ENCODE data around the gene ATP5MC2.
"Not testable (repeated sequence)": the region's sequence is repeated elsewhere in the genome, so short reads cannot be mapped to it uniquely, and the experiment has no call there.

Gene ATP5MC2

DNA sequence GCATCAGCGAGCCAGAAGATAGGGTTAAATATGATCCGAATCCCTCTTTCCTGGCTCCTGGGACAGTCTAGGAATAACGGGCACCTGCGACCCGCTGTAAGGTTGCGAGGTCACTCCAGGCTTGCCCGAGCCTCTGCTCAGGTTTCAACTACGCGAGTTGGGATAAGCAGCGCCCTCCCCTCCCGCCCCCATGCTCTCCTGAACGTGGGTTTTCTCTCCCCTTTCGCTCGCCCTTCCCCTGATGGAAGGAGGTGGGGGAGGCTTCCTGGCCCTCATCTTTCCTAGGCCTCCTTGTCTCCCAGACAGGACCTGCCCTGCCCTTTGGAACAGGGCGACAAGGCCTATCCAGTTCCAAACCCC, 753 bp upstream of the ATP5MC2 start:
- Mint-ChIP-seq H3K36me3 (peaks cover under 1% of the 10 kb centered on the region), H3K27ac (peak overlapping the region; percentile 75), H3K9me3 (no peaks in the 10 kb centered on the region), H3K27me3 (peaks cover 14% of the 10 kb centered on the region), H3K4me1 (peaks cover 16% of the 10 kb centered on the region), H3K4me3 (peak overlapping the region; percentile 80)
- ATAC-seq: no peak

DNA sequence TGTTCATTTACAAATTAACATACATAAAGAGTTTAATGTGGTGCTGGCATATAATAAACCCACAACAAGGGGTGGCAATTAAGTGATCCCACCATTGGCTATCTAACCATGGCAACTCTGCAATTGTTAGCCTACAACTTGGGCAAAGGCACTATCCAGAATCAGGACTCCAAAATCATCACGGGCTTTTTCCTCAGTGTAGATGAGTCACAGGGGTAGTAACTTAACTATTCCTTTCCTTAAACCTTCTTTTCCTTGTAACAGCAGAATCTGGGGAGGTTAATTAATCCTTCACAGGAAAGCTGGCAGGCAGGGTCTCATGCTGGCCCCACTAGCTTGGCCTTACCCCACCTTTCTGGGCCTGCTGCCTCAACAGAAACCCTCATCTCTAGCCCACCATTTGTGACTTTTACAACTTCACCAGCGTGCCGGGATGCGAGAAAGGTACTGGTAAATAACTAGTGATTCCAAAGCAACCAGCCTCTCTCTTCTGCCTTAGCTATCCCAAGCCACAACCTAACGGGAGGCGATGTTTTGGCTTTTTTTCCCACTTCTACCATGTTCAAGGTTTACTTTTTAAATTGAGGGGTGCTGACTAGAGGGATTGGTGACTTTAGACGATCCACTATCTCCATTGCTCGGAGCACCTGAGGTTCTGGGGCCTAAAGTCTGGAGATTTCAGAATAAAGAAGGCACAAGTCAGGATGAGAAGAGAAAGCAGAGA, 744 bp downstream of the ATP5MC2 start:
- Mint-ChIP-seq H3K4me3 (peak overlapping the region; percentile 80), H3K27me3 (peaks cover 14% of the 10 kb centered on the region), H3K4me1 (peaks cover 16% of the 10 kb centered on the region), H3K27ac (peak overlapping the region; percentile 75), H3K9me3 (no peaks in the 10 kb centered on the region), H3K36me3 (peaks cover 15% of the 10 kb centered on the region)
- ATAC-seq: no peak

DNA sequence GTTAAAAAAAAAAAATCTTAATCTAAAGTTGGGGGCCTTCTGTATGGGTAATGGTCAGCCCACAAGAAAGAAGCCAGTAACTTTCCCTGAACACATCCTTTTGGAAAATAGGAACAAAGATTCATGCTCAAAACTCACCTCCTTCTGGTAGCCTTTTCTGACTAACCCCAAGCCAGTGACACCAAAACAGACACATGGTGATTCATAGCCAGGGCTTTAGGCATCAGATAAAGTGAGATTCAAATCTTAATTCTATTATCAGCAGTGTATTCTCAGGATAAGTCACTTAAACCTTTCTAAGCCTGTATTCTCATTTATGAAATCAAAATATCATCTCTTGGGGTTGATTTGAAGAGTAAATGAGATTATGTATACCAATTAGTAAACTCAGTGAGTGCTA, 4.9 kb downstream of the ATP5MC2 start:
- no peak for ATAC-seq
- Mint-ChIP-seq H3K27me3 (no peaks in the 10 kb centered on the region), H3K36me3 (peaks cover 41% of the 10 kb centered on the region), H3K4me3 (no peak overlapping the region), H3K27ac (no peak overlapping the region), H3K9me3 (no peaks in the 10 kb centered on the region), H3K4me1 (peaks cover 8% of the 10 kb centered on the region)

DNA sequence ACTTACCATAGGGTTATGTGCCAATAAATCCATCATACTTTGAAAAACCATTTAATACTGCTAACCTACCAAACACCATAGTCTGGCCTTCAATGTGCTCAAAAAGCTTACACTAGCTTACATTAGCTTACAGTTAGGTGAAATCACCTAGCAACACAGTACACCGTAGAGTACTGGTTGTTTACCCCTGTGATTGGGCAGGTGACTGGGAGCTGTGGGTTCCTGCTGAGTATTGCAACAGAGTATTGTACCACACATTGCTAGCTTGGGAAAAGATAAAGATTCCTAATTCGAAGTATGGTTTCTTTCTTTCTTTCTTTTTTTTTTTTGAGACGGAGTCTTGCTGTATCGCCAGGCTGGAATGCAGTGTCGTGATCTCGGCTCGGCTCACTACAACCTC, 5.6 kb downstream of the ATP5MC2 start:
- Mint-ChIP-seq H3K4me3 (no peak overlapping the region), H3K36me3 (peaks cover 48% of the 10 kb centered on the region), H3K27ac (no peak overlapping the region), H3K4me1 (peaks cover 8% of the 10 kb centered on the region), H3K9me3 (no peaks in the 10 kb centered on the region), H3K27me3 (no peaks in the 10 kb centered on the region)
- no peak for ATAC-seq

DNA sequence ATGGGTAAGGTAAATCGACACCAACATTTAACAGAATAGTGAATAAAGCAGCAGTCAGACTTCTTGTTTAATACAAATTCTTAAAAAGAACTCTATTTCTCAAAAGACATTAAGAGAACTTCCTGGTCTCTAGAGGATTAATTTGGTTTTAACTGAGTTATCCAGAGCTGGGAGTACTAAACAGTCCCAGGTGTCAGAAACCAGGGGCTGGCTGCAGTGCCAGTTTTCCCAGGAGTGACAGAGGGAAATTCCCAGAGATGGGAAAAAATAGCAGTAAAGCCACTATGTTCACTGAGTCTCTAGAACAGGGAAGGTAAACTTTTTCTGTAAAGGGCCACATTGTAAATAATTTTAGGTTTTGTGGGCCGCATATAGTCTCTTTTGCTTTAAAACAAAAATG, 8.8 kb downstream of the ATP5MC2 start:
- H3K27me3 Mint-ChIP-seq: no peaks in the 10 kb centered on the region
- no peak overlapping the region for H3K4me3 Mint-ChIP-seq
- H3K9me3 Mint-ChIP-seq: no peaks in the 10 kb centered on the region
- peaks cover 77% of the 10 kb centered on the region for H3K36me3 Mint-ChIP-seq
- no peak for ATAC-seq
- H3K27ac Mint-ChIP-seq: no peak overlapping the region
- H3K4me1 Mint-ChIP-seq: no peaks in the 10 kb centered on the region

DNA sequence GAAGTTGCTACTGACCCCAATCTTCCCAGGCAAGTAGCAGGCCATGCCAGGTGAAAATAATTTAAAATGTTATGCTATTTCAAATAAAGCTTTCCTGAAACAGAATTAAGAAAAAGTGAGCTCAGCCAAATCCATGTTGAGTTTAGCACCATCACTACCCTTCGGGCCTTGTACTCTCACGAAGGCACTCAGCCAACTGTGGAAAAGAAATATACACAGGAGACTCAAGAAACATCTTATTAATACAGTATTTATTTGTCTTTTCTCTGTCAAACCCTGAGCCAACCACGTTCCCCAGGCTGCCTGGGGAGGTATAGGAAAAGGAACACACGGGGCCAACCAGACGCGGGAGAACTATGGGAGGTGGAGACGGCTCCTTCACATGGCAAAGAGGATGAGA, 10.9 kb downstream of the ATP5MC2 start:
- Mint-ChIP-seq H3K9me3 (no peaks in the 10 kb centered on the region), H3K4me1 (no peaks in the 10 kb centered on the region), H3K27me3 (no peaks in the 10 kb centered on the region), H3K36me3 (peaks cover 75% of the 10 kb centered on the region), H3K4me3 (no peak overlapping the region), H3K27ac (peak overlapping the region; percentile 50)
- no peak for ATAC-seq

DNA sequence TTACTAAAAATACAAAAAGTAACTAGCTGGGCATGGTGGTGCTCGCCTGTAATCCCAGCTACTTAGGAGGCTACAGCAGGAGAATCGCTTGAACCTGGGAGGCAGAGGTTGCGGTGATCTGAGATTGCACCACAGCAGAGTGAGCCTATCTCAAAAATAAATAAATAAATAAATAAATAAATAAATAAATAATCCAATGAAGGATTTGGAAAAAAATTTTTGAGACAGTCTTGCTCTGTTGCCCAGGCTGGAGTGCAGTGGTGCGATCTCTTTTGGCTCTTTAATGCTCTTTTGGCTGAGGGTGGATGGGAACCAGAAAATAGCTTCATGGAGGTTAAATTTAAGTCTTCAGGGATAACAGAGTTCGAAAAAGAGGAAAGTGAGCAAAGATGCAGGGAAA, 11.7 kb downstream of the ATP5MC2 start:
- peaks cover 67% of the 10 kb centered on the region for H3K36me3 Mint-ChIP-seq

DNA sequence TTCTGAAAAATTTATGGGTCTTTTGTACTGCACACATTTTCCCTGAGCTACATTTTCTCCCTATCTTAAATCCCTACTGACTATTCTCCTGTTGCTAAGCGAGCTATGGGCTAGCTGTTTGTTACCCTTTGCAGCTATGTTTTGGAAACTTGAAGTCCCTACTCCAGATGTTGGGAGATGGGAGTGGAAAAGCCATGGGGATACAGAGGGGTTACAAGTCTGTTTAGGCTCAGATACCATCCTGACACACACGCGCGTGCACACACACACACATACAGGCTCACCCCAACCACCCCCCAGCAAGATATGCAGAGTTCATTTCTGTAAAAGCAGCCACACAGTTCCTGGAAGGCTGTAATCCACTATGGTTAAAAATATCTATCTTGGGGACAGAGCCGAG, 15.8 kb downstream of the ATP5MC2 start:
- H3K27ac Mint-ChIP-seq: no peak overlapping the region
- no peaks in the 10 kb centered on the region for H3K4me1 Mint-ChIP-seq
- H3K4me3 Mint-ChIP-seq: no peak overlapping the region
- H3K9me3 Mint-ChIP-seq: no peaks in the 10 kb centered on the region
- peaks cover 47% of the 10 kb centered on the region for H3K36me3 Mint-ChIP-seq
- no peak for ATAC-seq
- no peaks in the 10 kb centered on the region for H3K27me3 Mint-ChIP-seq

More for the DNA sequence above, 11.7 kb downstream of the ATP5MC2 start:
- Mint-ChIP-seq H3K4me1 (no peaks in the 10 kb centered on the region), H3K9me3 (no peaks in the 10 kb centered on the region), H3K27me3 (no peaks in the 10 kb centered on the region), H3K27ac (no peak overlapping the region), H3K4me3 (no peak overlapping the region)
- ATAC-seq: no peak

DNA sequence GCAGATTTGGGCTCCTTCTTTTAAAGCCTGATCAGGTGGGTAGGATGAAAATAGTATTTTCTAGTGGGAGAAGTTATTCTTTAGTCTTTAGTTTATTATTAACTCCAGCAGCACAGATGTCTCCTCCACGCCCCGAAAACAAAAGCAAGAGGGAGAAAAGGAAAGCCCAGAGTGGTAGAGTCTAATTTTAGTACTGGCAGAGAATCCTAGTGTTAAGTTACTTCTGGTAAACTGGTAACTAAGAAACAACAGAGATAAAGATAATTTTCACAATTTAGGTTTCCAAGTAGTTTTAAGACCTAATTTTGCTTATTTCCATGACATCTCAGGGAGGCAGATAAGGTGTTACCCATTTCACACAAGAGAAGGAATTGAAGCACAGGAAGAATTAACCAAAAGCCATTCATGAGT, 16.3 kb downstream of the ATP5MC2 start:
- Mint-ChIP-seq H3K4me3 (no peak overlapping the region), H3K9me3 (no peaks in the 10 kb centered on the region), H3K36me3 (peaks cover 43% of the 10 kb centered on the region), H3K27me3 (no peaks in the 10 kb centered on the region), H3K4me1 (no peaks in the 10 kb centered on the region), H3K27ac (no peak overlapping the region)
- no peak for ATAC-seq

DNA sequence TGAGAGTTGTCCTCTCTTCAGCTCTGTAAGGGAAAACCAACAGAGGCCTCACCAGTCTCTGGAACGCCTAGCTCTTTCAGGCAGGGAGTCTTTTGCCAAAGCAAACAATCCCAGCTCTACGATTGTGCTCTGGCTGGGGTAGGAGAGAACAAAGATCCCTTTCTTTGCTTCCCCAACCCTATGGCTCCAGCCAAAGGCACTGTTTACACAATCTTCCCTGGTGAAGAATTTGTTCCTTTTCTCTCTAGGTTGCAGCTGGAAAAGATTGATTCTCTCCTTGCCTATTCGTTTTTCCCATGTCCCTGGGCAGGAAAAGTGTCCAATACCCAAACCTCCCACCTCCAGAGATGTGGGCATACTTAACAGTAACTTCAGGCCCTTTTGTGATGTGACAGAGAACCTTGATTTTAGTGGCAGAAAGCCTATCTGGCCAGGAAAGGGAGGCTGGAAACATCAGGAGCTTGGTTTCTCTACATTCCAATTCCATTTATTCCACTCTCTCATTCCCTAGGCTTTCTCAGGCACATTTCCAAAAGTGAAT, 16.8 kb downstream of the ATP5MC2 start:
- no peaks in the 10 kb centered on the region for H3K4me1 Mint-ChIP-seq
- H3K4me3 Mint-ChIP-seq: no peak overlapping the region
- no peak overlapping the region for H3K27ac Mint-ChIP-seq
- no peaks in the 10 kb centered on the region for H3K9me3 Mint-ChIP-seq
- peaks cover 38% of the 10 kb centered on the region for H3K36me3 Mint-ChIP-seq
- no peak for ATAC-seq
- no peaks in the 10 kb centered on the region for H3K27me3 Mint-ChIP-seq

DNA sequence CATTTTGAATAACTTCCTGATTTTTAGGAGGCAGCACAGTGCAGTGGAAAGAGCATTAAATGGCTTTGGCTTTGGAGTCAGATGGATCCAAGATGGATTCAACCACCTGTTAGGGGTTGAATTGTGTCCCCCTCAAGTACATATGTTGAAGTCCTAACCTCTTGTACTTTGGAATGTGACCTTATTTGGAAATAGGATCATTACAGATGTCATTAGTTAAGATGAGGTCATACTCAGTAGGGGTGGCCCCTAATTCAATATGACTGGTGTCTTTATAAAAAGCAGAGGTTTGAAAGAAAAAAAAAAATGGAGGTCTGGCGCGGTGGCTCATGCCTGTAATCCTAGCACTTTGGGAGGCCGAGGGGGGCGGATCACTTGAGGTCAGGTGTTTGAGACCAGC, 18.8 kb downstream of the ATP5MC2 start:
- no peaks in the 10 kb centered on the region for H3K9me3 Mint-ChIP-seq
- no peaks in the 10 kb centered on the region for H3K27me3 Mint-ChIP-seq
- no peak overlapping the region for H3K27ac Mint-ChIP-seq
- no peak for ATAC-seq
- no peak overlapping the region for H3K4me3 Mint-ChIP-seq
- no peaks in the 10 kb centered on the region for H3K4me1 Mint-ChIP-seq
- peaks cover 21% of the 10 kb centered on the region for H3K36me3 Mint-ChIP-seq

DNA sequence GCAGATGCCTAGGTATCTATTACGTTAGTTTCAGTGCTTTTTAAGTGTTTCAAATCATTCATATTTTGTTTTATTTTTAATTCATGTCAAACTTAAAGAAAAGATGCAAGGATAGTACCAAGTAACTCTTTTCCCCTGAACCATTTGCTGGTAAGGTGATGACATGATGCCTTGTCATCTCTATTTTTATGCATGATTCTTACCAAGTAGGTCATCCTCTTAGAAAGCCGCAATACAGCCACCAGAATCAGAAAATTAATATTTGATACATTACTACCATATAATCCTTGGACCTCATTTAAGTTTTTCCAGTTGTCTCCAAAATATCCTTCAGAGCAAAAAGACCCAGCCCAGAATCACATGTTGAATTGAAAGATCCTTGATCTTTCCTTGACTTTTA, 22.3 kb downstream of the ATP5MC2 start:
- H3K4me1 Mint-ChIP-seq: no peaks in the 10 kb centered on the region
- no peaks in the 10 kb centered on the region for H3K27me3 Mint-ChIP-seq
- no peak overlapping the region for H3K4me3 Mint-ChIP-seq
- H3K36me3 Mint-ChIP-seq: peaks cover 7% of the 10 kb centered on the region
- no peak overlapping the region for H3K27ac Mint-ChIP-seq
- no peaks in the 10 kb centered on the region for H3K9me3 Mint-ChIP-seq
- no peak for ATAC-seq

DNA sequence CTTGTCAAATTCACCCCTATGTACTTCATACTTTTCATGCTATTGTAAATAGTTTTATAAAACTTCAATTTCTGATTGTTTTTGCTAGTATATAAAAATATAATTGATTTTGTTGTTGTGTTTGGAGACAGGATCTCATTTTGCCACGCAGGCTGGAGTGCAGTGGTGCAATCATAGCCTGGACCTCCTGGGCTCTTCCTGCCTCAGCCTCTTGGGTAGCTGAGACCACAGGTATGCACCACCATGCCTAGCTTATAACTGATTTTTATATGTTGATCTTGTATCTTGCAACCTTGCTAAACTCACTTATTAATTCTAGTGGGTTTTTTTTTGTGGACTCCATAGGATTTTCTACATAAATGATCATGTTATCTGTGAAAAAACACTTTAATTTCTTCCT, 23.5 kb downstream of the ATP5MC2 start:
- Mint-ChIP-seq H3K36me3 (peaks cover 7% of the 10 kb centered on the region), H3K9me3 (no peaks in the 10 kb centered on the region), H3K4me1 (no peaks in the 10 kb centered on the region), H3K27ac (no peak overlapping the region), H3K4me3 (no peak overlapping the region), H3K27me3 (no peaks in the 10 kb centered on the region)
- ATAC-seq: no peak

DNA sequence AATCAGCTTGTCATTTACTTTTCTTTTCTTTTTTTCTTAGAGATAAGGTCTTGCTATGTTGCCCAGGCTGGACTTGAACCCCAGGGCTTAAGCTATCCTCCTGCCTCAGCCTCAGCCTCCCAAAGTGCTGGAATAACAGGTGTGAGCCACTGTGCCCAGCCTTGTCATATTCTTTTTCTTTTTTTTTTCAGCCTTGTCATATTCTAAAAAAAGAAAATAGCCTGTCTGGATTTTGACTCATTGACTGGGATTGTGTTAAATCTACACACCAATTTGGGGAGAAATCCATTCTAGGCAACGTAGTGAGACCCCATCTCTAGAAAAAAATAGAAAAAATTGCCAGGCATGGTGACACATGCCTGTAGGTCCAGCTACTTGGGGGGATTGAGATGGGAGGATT, 24.1 kb downstream of the ATP5MC2 start:
- Mint-ChIP-seq H3K36me3 (peaks cover 2% of the 10 kb centered on the region), H3K27me3 (no peaks in the 10 kb centered on the region), H3K4me1 (no peaks in the 10 kb centered on the region), H3K4me3 (no peak overlapping the region), H3K9me3 (no peaks in the 10 kb centered on the region), H3K27ac (no peak overlapping the region)
- no peak for ATAC-seq

DNA sequence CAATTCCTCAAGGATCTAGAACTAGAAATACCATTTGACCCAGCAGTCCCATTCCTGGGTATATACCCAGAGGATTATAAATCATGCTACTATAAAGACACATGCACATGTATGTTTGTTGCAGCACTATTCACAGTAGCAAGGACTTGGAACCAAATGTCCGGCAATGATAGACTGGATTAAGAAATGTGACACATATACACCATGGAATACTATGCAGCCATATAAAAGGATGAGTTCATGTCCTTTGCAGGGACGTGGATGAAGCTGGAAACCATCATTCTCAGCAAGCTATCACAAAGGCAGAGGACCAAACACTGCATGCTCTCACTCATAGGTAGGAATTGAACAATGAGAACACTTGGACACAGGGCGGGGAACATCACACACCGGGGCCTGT, 29.6 kb downstream of the ATP5MC2 start:
- not testable (repeated sequence) for H3K4me1 Mint-ChIP-seq, H3K27ac Mint-ChIP-seq, H3K4me3 Mint-ChIP-seq, H3K27me3 Mint-ChIP-seq, H3K36me3 Mint-ChIP-seq, ATAC-seq, H3K9me3 Mint-ChIP-seq

DNA sequence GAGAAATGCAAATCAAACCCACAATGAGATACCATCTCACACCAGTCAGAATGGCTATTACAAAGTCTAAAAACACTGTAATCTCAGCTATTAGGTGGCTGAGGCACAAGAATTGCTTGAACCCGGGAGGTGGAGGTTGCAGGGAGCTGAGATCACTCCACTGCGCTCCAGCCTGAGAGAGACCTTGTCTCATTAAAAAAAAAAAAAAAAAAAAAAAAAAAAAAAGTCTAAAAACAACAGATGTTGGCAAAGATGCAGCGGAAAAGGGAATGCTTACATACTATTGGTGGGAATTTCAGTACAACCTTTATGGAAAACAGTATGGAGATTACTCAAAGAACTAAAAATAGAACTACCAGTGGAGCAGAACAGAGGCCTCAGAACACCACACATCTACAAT, 30.7 kb downstream of the ATP5MC2 start:
- Mint-ChIP-seq H3K27me3 (no peaks in the 10 kb centered on the region), H3K36me3 (no peaks in the 10 kb centered on the region), H3K27ac (no peak overlapping the region), H3K4me1 (no peaks in the 10 kb centered on the region), H3K9me3 (no peaks in the 10 kb centered on the region), H3K4me3 (no peak overlapping the region)
- ATAC-seq: no peak

Data from stimulated activated memory B cell treated with anti-CD40 and anti-IgM and Interleukin-4, amounts not matched to agents 10 μg/mL and 1 μg/mL and 100 μg/mL, for 72 hours (primary cell).